ENCODE data around the gene CAND1.

- TF ChIP-seq TAF1 (IDR thresholded peaks at IDR 0.05; ENCODE audit: borderline replicate concordance, insufficient read depth, low read length) (no peak), REST (IDR thresholded peaks at IDR 0.05; ENCODE audit: insufficient read depth in 1 of 2, low read depth in 2 of 2, low read length in 2 of 2) (no peak), POLR2AphosphoS5 (IDR thresholded peaks at IDR 0.05; ENCODE audit: low read depth, low read length) (no peak), SIN3A (IDR thresholded peaks at IDR 0.05; ENCODE audit: borderline replicate concordance, insufficient read depth, low read length) (no peak), FOXP2 (optimal IDR thresholded peaks at IDR 0.05; ENCODE audit: borderline replicate concordance, extremely low read depth, extremely low read length, insufficient read depth) (no peak)
These were observed 50.8 kb downstream of the CAND1 start for GRCh38 chr12:67319936-67320335.

Data from PFSK-1 (cell line).